HEK293 (cell line): ENCODE data around the gene PDE4D.

Experiments
- CTCF ChIP-seq: fragments of 450-650 bp; formaldehyde crosslinking; IDR thresholded peaks from 2 replicates; pipeline ENCODE4 v1.5.1; 2016; ENCODE audit warnings: missing biosample characterization, missing genetic modification characterization
- YY1 ChIP-seq: fragments of 450-650 bp; formaldehyde crosslinking; IDR thresholded peaks from 2 replicates; pipeline ENCODE4 v1.5.1; 2018; ENCODE audit warnings: missing biosample characterization, missing genetic modification characterization
- ZSCAN5A ChIP-seq: fragments of 450-650 bp; formaldehyde crosslinking; IDR thresholded peaks from 2 replicates; pipeline ENCODE4 v1.5.1; 2016; ENCODE audit warnings: missing biosample characterization, missing genetic modification characterization

- TF ChIP-seq ZSCAN5A (tag by site-specific recombination) = no peak
- TF ChIP-seq CTCF (tag by site-specific recombination) = no peak
- no peak for TF ChIP-seq YY1 (tag by site-specific recombination)
These were observed 107.7 kb downstream of the PDE4D start for GRCh38 chr5:59785676-59786333.
